PC-9 (cell line): Measurements from ENCODE around the gene JMJD1C. TPM values are rescaled to one million over a fixed set of nuclear protein-coding genes. Genes with fewer than 3 reads are reported as not detected.

Experiments used
- BruUV-seq: library from RNA; stranded (reverse); fragments of 400-500 nt; replicated peaks from 2 replicates; lab custom pipeline; 2021; lab: Mats Ljungman, UMichigan
- CTCF ChIA-PET: fragments of 300-600 bp; sonication (Branson Sonifier 250); formaldehyde crosslinking; loops from one replicate; lab custom pipeline; 2022; ENCODE audit warnings: antibody characterized with exemption; lab: Charles Lee
- POLR2A ChIA-PET: fragments of 300-600 bp; sonication (Branson Sonifier 250); formaldehyde crosslinking; loops from one replicate; lab custom pipeline; 2022; ENCODE audit warnings: antibody characterized with exemption; ENCODE audit not compliant: unreplicated experiment; lab: Charles Lee
- DNase-seq, 2 experiments: peaks; one replicate each; pipeline versions ENCODE4 v3.0.0 to v3.0.0-alpha.2; 2015 to 2022; ENCODE audit warnings: mixed read lengths in 1 of 2
- H2AFZ ChIP-seq: fragments of 200-600 bp; sonication (generic); 2 replicates; pipeline ENCODE4 v1.8.1; 2017; ENCODE audit warnings: antibody characterized with exemption
- H3F3A ChIP-seq: fragments of 200-600 bp; sonication (generic); 2 replicates; pipeline ENCODE4 v1.8.1; 2017; ENCODE audit warnings: antibody characterized with exemption, mild to moderate bottlenecking, low read depth; ENCODE audit not compliant: insufficient read depth
- H3K27ac ChIP-seq: fragments of 200-600 bp; sonication (generic); 2 replicates; pipeline ENCODE4 v1.6.1; 2016; ENCODE audit warnings: mixed run types
- H3K27me3 ChIP-seq: fragments of 200-600 bp; sonication (generic); 2 replicates; pipeline ENCODE4 v1.6.1; 2016; ENCODE audit warnings: low read depth, mixed run types; ENCODE audit not compliant: insufficient read depth
- H3K36me3 ChIP-seq: fragments of 200-600 bp; sonication (generic); 2 replicates; pipeline ENCODE4 v1.6.1; 2016; ENCODE audit warnings: low read depth, mixed run types
- H3K4me1 ChIP-seq: fragments of 200-600 bp; sonication (generic); replicated peaks from 2 replicates; pipeline ENCODE4 v1.6.1; 2016; ENCODE audit warnings: mixed run types; ENCODE audit not compliant: insufficient read depth
- H3K4me2 ChIP-seq: fragments of 200-600 bp; sonication (generic); 2 replicates; pipeline ENCODE4 v1.6.1; 2017; ENCODE audit warnings: mixed run types
- H3K4me3 ChIP-seq: fragments of 200-600 bp; sonication (generic); 2 replicates; pipeline ENCODE4 v1.6.1; 2016; ENCODE audit warnings: mixed run types
- H3K79me2 ChIP-seq: fragments of 200-600 bp; sonication (generic); 2 replicates; pipeline ENCODE4 v1.6.1; 2017; ENCODE audit warnings: low read depth, mixed run types
- H3K9me2 ChIP-seq: fragments of 200-600 bp; sonication (generic); 2 replicates; pipeline ENCODE4 v1.8.1; 2017; ENCODE audit warnings: mild to moderate bottlenecking; ENCODE audit not compliant: insufficient read depth
- H3K9me3 ChIP-seq: fragments of 200-600 bp; sonication (generic); 2 replicates; pipeline ENCODE4 v1.8.1; 2016; ENCODE audit warnings: low read depth; ENCODE audit not compliant: insufficient read depth
- H4K20me1 ChIP-seq: fragments of 200-600 bp; sonication (generic); 2 replicates; pipeline ENCODE4 v1.8.1; 2017; ENCODE audit not compliant: insufficient read depth
- EZH2 ChIP-seq: fragments of 200-600 bp; sonication (generic); IDR thresholded peaks from 2 replicates; pipeline ENCODE4 v1.8.0; 2017; ENCODE audit warnings: antibody characterized with exemption, low read depth
- intact Hi-C: fragments of 100-400 bp; cut with micrococcal nuclease; formaldehyde crosslinking; loops from one replicate; pipeline ENCODE4 v1.10.0; 2022; ENCODE audit not compliant: unreplicated experiment
- total RNA-seq: library from RNA; stranded (reverse); gene quantifications from 2 replicates; pipeline ENCODE4 v1.2.3, GENCODE V29; 2021
- TF ChIP-seq, protein P1 (sequence below): fragments of 200-600 bp; sonication (generic); conservative IDR thresholded peaks from 2 replicates; pipeline ENCODE4 v1.6.1; 2017; ENCODE audit warnings: mixed run types, antibody characterized with exemption, mild to moderate bottlenecking, moderate library complexity

Gene JMJD1C
- total RNA-seq, 1 experiment from 2014 or later = 78.7 TPM

GRCh38 chr10:63498665-63499064, 32.9 kb upstream of the JMJD1C start:
- Histone ChIP-seq H3K36me3 (no peaks in the 10 kb centered on the region), H3K4me3 (no peak overlapping the region), H4K20me1 (no peaks in the 10 kb centered on the region), H3K9me3 (no peaks in the 10 kb centered on the region), H3K27me3 (no peaks in the 10 kb centered on the region), H2AFZ (no peak overlapping the region), H3K4me1 (peaks cover 7% of the 10 kb centered on the region), H3F3A (peaks cover under 1% of the 10 kb centered on the region; the same call in 1 of the 2 replicates), H3K4me2 (no peak overlapping the region), H3K9me2 (no peaks in the 10 kb centered on the region), H3K79me2 (peaks cover 76% of the 10 kb centered on the region), H3K27ac (no peak overlapping the region)
- intact Hi-C loops = no loop called here
- TF ChIP-seq, protein P1, sequence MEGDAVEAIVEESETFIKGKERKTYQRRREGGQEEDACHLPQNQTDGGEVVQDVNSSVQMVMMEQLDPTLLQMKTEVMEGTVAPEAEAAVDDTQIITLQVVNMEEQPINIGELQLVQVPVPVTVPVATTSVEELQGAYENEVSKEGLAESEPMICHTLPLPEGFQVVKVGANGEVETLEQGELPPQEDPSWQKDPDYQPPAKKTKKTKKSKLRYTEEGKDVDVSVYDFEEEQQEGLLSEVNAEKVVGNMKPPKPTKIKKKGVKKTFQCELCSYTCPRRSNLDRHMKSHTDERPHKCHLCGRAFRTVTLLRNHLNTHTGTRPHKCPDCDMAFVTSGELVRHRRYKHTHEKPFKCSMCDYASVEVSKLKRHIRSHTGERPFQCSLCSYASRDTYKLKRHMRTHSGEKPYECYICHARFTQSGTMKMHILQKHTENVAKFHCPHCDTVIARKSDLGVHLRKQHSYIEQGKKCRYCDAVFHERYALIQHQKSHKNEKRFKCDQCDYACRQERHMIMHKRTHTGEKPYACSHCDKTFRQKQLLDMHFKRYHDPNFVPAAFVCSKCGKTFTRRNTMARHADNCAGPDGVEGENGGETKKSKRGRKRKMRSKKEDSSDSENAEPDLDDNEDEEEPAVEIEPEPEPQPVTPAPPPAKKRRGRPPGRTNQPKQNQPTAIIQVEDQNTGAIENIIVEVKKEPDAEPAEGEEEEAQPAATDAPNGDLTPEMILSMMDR = no peak
- CTCF ChIA-PET = no interaction called here
- DNase-seq = no peak
- POLR2A ChIA-PET = no interaction called here
- no TSS peak for BruUV-seq

DNA sequence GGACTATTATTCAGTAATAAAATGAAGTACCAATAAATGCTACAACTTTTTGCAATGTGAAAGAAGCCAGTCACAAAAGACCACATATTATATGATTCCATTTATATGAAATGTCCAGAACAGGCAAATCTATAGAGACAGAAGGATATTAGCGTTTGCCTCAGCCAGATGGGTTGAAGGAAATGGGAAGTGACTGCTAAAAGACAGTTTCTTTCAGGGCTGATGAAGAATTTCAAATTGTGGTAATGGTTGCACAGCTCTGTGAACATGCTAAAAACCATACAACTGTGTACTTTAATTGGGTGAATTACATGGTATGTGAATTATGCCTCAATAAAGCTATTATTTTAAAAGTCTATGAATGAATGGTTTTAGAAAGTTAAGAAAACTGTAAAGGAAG, 31.5 kb upstream of the JMJD1C start:
- intact Hi-C loops = no loop called here
- H3K27ac ChIP-seq = no peak overlapping the region
- no peaks in the 10 kb centered on the region for H4K20me1 ChIP-seq
- no peak overlapping the region for H3K4me3 ChIP-seq
- no peaks in the 10 kb centered on the region for H3K9me3 ChIP-seq
- H3K4me1 ChIP-seq = peaks cover 7% of the 10 kb centered on the region; the same call in 1 of the 2 replicates
- no peaks in the 10 kb centered on the region for H3K9me2 ChIP-seq
- ChIA-PET CTCF (no interaction called here), POLR2A (interaction anchor here (0.5 kb wide), 1 partner anchor 47 kb away, joined by 3 read pairs; no protein-coding TSS in a partner anchor)
- TF ChIP-seq, protein P1 = no peak
- no peak for TF ChIP-seq EZH2
- no peaks in the 10 kb centered on the region for H3K36me3 ChIP-seq
- no peak overlapping the region for H3K4me2 ChIP-seq
- BruUV-seq = no TSS peak
- H2AFZ ChIP-seq = no peak overlapping the region
- DNase-seq = no peak
- H3F3A ChIP-seq = 0 out of 2 replicates have a peak, but pooled peaks cover 1% of the 10 kb centered on the region
- peaks cover 71% of the 10 kb centered on the region for H3K79me2 ChIP-seq
- no peaks in the 10 kb centered on the region for H3K27me3 ChIP-seq

- H3K4me2 ChIP-seq = no peak overlapping the region
- H3F3A ChIP-seq = peaks cover 9% of the 10 kb centered on the region; the same call in 1 of the 2 replicates
- peaks cover 70% of the 10 kb centered on the region for H3K79me2 ChIP-seq
- intact Hi-C loops = no loop called here
- H2AFZ ChIP-seq = no peak overlapping the region
- no peaks in the 10 kb centered on the region for H4K20me1 ChIP-seq
- no peak for TF ChIP-seq EZH2
- TF ChIP-seq, protein P1 = no peak
- POLR2A ChIA-PET = interaction anchor here (0.5 to 1.1 kb wide), 2 partner anchors 10 to 1137 kb away, joined by 3 to 5 read pairs; no protein-coding TSS in a partner anchor
- peaks cover 14% of the 10 kb centered on the region for H3K4me1 ChIP-seq
- H3K36me3 ChIP-seq = no peaks in the 10 kb centered on the region
- H3K4me3 ChIP-seq = no peak overlapping the region
- no peaks in the 10 kb centered on the region for H3K9me2 ChIP-seq
- BruUV-seq = no TSS peak
- H3K9me3 ChIP-seq = no peaks in the 10 kb centered on the region
- no peaks in the 10 kb centered on the region for H3K27me3 ChIP-seq
- no peak overlapping the region for H3K27ac ChIP-seq
- CTCF ChIA-PET = no interaction called here
- DNase-seq = no peak
Observed at GRCh38 chr10:63496561-63496960, 30.8 kb upstream of the JMJD1C start.
